ENCODE data around the gene ATG7. TPM values are rescaled to one million over a fixed set of nuclear protein-coding genes. Genes with fewer than 3 reads are reported as not detected.
A peak's percentile ranks its signal among the peaks of the same experiment; 100 is the strongest.

The ATG7 gene
- total RNA-seq, 1 donor from 2014 or later = 53.4 TPM

- FAIRE-seq = no peak
- TF ChIP-seq CTCF (IDR thresholded peaks at IDR 0.05; ENCODE audit: insufficient read depth, low read length, severe bottlenecking) = no peak
- no peak overlapping the region for H3K4me3 ChIP-seq (ENCODE audit: low read depth, low read length)
- H3K27me3 ChIP-seq (ENCODE audit: control insufficient read depth, insufficient read depth, low read length) = no peaks in the 10 kb centered on the region
- no peaks in the 10 kb centered on the region for H3K36me3 ChIP-seq (ENCODE audit: control insufficient read depth, insufficient read depth, low read length)
- DNase-seq (ENCODE audit: low read depth) = no peak
Observed at GRCh38 chr3:11423868-11424267, 151.7 kb downstream of the ATG7 start.

- H3K27me3 ChIP-seq (ENCODE audit: control insufficient read depth, insufficient read depth, low read length) = no peaks in the 10 kb centered on the region
- no peak for TF ChIP-seq CTCF (IDR thresholded peaks at IDR 0.05; ENCODE audit: insufficient read depth, low read length, severe bottlenecking)
- DNase-seq (ENCODE audit: low read depth) (no peak), FAIRE-seq (no peak)
- H3K36me3 ChIP-seq (ENCODE audit: control insufficient read depth, insufficient read depth, low read length) = no peaks in the 10 kb centered on the region
- H3K4me3 ChIP-seq (ENCODE audit: low read depth, low read length) = no peak overlapping the region
Observed at GRCh38 chr3:11424277-11424676, 152.1 kb downstream of the ATG7 start.

GRCh38 chr3:11430207-11430606 is 158.0 kb downstream of the ATG7 start:
- TF ChIP-seq CTCF (IDR thresholded peaks at IDR 0.05; ENCODE audit: insufficient read depth, low read length, severe bottlenecking) = no peak
- H3K36me3 ChIP-seq (ENCODE audit: control insufficient read depth, insufficient read depth, low read length) = no peaks in the 10 kb centered on the region
- no peak for FAIRE-seq
- no peak for DNase-seq (ENCODE audit: low read depth)
- H3K4me3 ChIP-seq (ENCODE audit: low read depth, low read length) = no peak overlapping the region
- H3K27me3 ChIP-seq (ENCODE audit: control insufficient read depth, insufficient read depth, low read length) = no peaks in the 10 kb centered on the region

GRCh38 chr3:11430624-11431023 is 158.4 kb downstream of the ATG7 start:
- no peak overlapping the region for H3K4me3 ChIP-seq (ENCODE audit: low read depth, low read length)
- FAIRE-seq (no peak), DNase-seq (ENCODE audit: low read depth) (no peak)
- no peak for TF ChIP-seq CTCF (IDR thresholded peaks at IDR 0.05; ENCODE audit: insufficient read depth, low read length, severe bottlenecking)
- H3K27me3 ChIP-seq (ENCODE audit: control insufficient read depth, insufficient read depth, low read length) = no peaks in the 10 kb centered on the region
- no peaks in the 10 kb centered on the region for H3K36me3 ChIP-seq (ENCODE audit: control insufficient read depth, insufficient read depth, low read length)

- TF ChIP-seq CTCF (IDR thresholded peaks at IDR 0.05; ENCODE audit: insufficient read depth, low read length, severe bottlenecking) = no peak
- H3K4me3 ChIP-seq (ENCODE audit: low read depth, low read length) = no peak overlapping the region
- FAIRE-seq (no peak), DNase-seq (ENCODE audit: low read depth) (no peak)
- H3K27me3 ChIP-seq (ENCODE audit: control insufficient read depth, insufficient read depth, low read length) = no peaks in the 10 kb centered on the region
- no peaks in the 10 kb centered on the region for H3K36me3 ChIP-seq (ENCODE audit: control insufficient read depth, insufficient read depth, low read length)
Observed at GRCh38 chr3:11431319-11431718, 159.1 kb downstream of the ATG7 start.

- Histone ChIP-seq H3K36me3 (ENCODE audit: control insufficient read depth, insufficient read depth, low read length) (no peaks in the 10 kb centered on the region), H3K27me3 (ENCODE audit: control insufficient read depth, insufficient read depth, low read length) (no peaks in the 10 kb centered on the region), H3K4me3 (ENCODE audit: low read depth, low read length) (no peak overlapping the region)
- DNase-seq (ENCODE audit: low read depth) = peak; percentile 33
- no peak for TF ChIP-seq CTCF (IDR thresholded peaks at IDR 0.05; ENCODE audit: insufficient read depth, low read length, severe bottlenecking)
- FAIRE-seq = no peak
Observed at GRCh38 chr3:11434017-11434526, 161.9 kb downstream of the ATG7 start.
